Parathyroid adenoma (tissue), 2 donors: Measurements from ENCODE around the gene ESRRA.

Experiments
- H2AFZ ChIP-seq: fragments of 300-600 bp; sonication (generic); one replicate; pipeline ENCODE4 v1.7.0; 2017; ENCODE audit warnings: antibody characterized with exemption, mild to moderate bottlenecking
- H3K27ac ChIP-seq: fragments of 300-600 bp; sonication (generic); one replicate; pipeline ENCODE4 v1.7.0; 2017
- H3K27me3 ChIP-seq: fragments of 300-600 bp; sonication (generic); one replicate; pipeline ENCODE4 v1.7.0; 2017; ENCODE audit warnings: low read length; ENCODE audit not compliant: control insufficient read depth, insufficient read depth
- H3K36me3 ChIP-seq: fragments of 300-600 bp; sonication (generic); one replicate; pipeline ENCODE4 v1.7.0; 2017; ENCODE audit warnings: low read length; ENCODE audit not compliant: control insufficient read depth, insufficient read depth
- H3K4me1 ChIP-seq: fragments of 300-600 bp; sonication (generic); one replicate; pipeline ENCODE4 v1.7.0; 2017; ENCODE audit warnings: control low read depth
- H3K4me2 ChIP-seq: fragments of 300-600 bp; sonication (generic); one replicate; pipeline ENCODE4 v1.7.0; 2017; ENCODE audit warnings: low read length
- H3K4me3 ChIP-seq: fragments of 300-600 bp; sonication (generic); one replicate; pipeline ENCODE4 v1.7.0; 2017; ENCODE audit warnings: low read depth, low read length
- H3K79me2 ChIP-seq: fragments of 300-600 bp; sonication (generic); one replicate; pipeline ENCODE4 v1.7.0; 2017; ENCODE audit warnings: control low read depth
- H3K9ac ChIP-seq: fragments of 300-600 bp; sonication (generic); one replicate; pipeline ENCODE4 v1.7.0; 2017; ENCODE audit warnings: mild to moderate bottlenecking
- H3K9me3 ChIP-seq: fragments of 300-600 bp; sonication (generic); one replicate; pipeline ENCODE4 v1.7.0; 2017; ENCODE audit warnings: low read length; ENCODE audit not compliant: control insufficient read depth
- CTCF ChIP-seq: fragments of 300-600 bp; sonication (generic); IDR thresholded peaks from one replicate; pipeline ENCODE4 v1.7.0; 2017; ENCODE audit warnings: antibody characterized with exemption, mild to moderate bottlenecking
- donor health status: primary hyperparathyroidism.

ESRRA gene

GRCh38 chr11:64344787-64345186 lies 39.5 kb downstream of the ESRRA start:
- Histone ChIP-seq H3K27ac (no peak overlapping the region), H3K79me2 (no peaks in the 10 kb centered on the region), H2AFZ (no peak overlapping the region), H3K4me3 (no peak overlapping the region), H3K4me2 (no peak overlapping the region), H3K9me3 (no peaks in the 10 kb centered on the region), H3K9ac (no peak overlapping the region), H3K27me3 (no peaks in the 10 kb centered on the region), H3K36me3 (no peaks in the 10 kb centered on the region), H3K4me1 (no peaks in the 10 kb centered on the region)
- no peak for TF ChIP-seq CTCF

GRCh38 chr11:64347193-64347867 lies 42.0 kb downstream of the ESRRA start:
- Histone ChIP-seq H3K36me3 (no peaks in the 10 kb centered on the region), H2AFZ (no peak overlapping the region), H3K27ac (no peak overlapping the region), H3K79me2 (no peaks in the 10 kb centered on the region), H3K4me3 (no peak overlapping the region), H3K9ac (no peak overlapping the region), H3K27me3 (no peaks in the 10 kb centered on the region), H3K9me3 (no peaks in the 10 kb centered on the region), H3K4me2 (no peak overlapping the region), H3K4me1 (no peaks in the 10 kb centered on the region)
- no peak for TF ChIP-seq CTCF

- Histone ChIP-seq H3K4me3 (no peak overlapping the region), H3K4me1 (no peaks in the 10 kb centered on the region), H3K9me3 (no peaks in the 10 kb centered on the region), H2AFZ (no peak overlapping the region), H3K36me3 (no peaks in the 10 kb centered on the region), H3K79me2 (no peaks in the 10 kb centered on the region), H3K27ac (no peak overlapping the region), H3K27me3 (no peaks in the 10 kb centered on the region), H3K9ac (no peak overlapping the region), H3K4me2 (no peak overlapping the region)
- TF ChIP-seq CTCF = no peak
Observed at GRCh38 chr11:64348383-64349024, 43.2 kb downstream of the ESRRA start.

GRCh38 chr11:64349025-64349387 lies 43.7 kb downstream of the ESRRA start:
- H3K9me3 ChIP-seq = no peaks in the 10 kb centered on the region
- H3K27ac ChIP-seq = no peak overlapping the region
- H3K4me3 ChIP-seq = no peak overlapping the region
- no peaks in the 10 kb centered on the region for H3K36me3 ChIP-seq
- H3K4me1 ChIP-seq = no peaks in the 10 kb centered on the region
- H3K79me2 ChIP-seq = no peaks in the 10 kb centered on the region
- no peaks in the 10 kb centered on the region for H3K27me3 ChIP-seq
- H3K4me2 ChIP-seq = no peak overlapping the region
- H3K9ac ChIP-seq = no peak overlapping the region
- no peak for TF ChIP-seq CTCF
- H2AFZ ChIP-seq = no peak overlapping the region

GRCh38 chr11:64349404-64349803 lies 44.1 kb downstream of the ESRRA start:
- TF ChIP-seq CTCF = no peak

More at GRCh38 chr11:64349404-64349803, 44.1 kb downstream of the ESRRA start:
- no peak overlapping the region for H3K4me2 ChIP-seq
- H3K79me2 ChIP-seq = no peaks in the 10 kb centered on the region
- H3K9ac ChIP-seq = no peak overlapping the region
- H3K4me3 ChIP-seq = no peak overlapping the region
- no peaks in the 10 kb centered on the region for H3K4me1 ChIP-seq
- H3K27me3 ChIP-seq = no peaks in the 10 kb centered on the region
- H3K9me3 ChIP-seq = no peaks in the 10 kb centered on the region
- no peak overlapping the region for H3K27ac ChIP-seq
- no peaks in the 10 kb centered on the region for H3K36me3 ChIP-seq
- H2AFZ ChIP-seq = no peak overlapping the region
